ENCODE data around the gene RABGAP1. TPM values are rescaled to one million over a fixed set of nuclear protein-coding genes. Genes with fewer than 3 reads are reported as not detected.
A peak's percentile ranks its signal among the peaks of the same experiment; 100 is the strongest.
"Not testable (repeated sequence)": the region's sequence is repeated elsewhere in the genome, so short reads cannot be mapped to it uniquely, and the experiment has no call there.

RABGAP1 gene
- total RNA-seq, 1 experiment from 2014 or later, result 64.0 TPM

- Histone ChIP-seq H3K27me3 (replicated peaks; ENCODE audit: insufficient read depth, low read depth, low read length, poor library complexity) (no peaks in the 10 kb centered on the region), H3K4me3 (ENCODE audit: low read depth, low read length, poor library complexity, severe bottlenecking) (peak overlapping the region; percentile 77), H3K9me3 (ENCODE audit: low read depth, low read length, poor library complexity, severe bottlenecking) (no peaks in the 10 kb centered on the region), H3K27ac (ENCODE audit: low read depth, low read length, poor library complexity, severe bottlenecking) (peak overlapping the region; percentile 94), H3K4me1 (ENCODE audit: insufficient read depth, low read length, poor library complexity, severe bottlenecking) (peaks cover 21% of the 10 kb centered on the region), H3K36me3 (ENCODE audit: insufficient read depth, low read length, poor library complexity, severe bottlenecking) (no peaks in the 10 kb centered on the region)
- DNase-seq (ENCODE audit: low spot score), result no peak
- no TSS peak for BruUV-seq (replicated peaks)
- CTCF ChIA-PET, result no interaction called here
- no peak for TF ChIP-seq CTCF (conservative IDR thresholded peaks at IDR 0.05; ENCODE audit: low read depth, low read length)
- POLR2A ChIA-PET (ENCODE audit: low non-redundant PET), result no interaction called here
- intact Hi-C loops (cut with micrococcal nuclease; ENCODE audit: unreplicated experiment), result no loop called here
Observed at GRCh38 chr9:122904466-122904822, 36.4 kb upstream of the RABGAP1 start.

DNA sequence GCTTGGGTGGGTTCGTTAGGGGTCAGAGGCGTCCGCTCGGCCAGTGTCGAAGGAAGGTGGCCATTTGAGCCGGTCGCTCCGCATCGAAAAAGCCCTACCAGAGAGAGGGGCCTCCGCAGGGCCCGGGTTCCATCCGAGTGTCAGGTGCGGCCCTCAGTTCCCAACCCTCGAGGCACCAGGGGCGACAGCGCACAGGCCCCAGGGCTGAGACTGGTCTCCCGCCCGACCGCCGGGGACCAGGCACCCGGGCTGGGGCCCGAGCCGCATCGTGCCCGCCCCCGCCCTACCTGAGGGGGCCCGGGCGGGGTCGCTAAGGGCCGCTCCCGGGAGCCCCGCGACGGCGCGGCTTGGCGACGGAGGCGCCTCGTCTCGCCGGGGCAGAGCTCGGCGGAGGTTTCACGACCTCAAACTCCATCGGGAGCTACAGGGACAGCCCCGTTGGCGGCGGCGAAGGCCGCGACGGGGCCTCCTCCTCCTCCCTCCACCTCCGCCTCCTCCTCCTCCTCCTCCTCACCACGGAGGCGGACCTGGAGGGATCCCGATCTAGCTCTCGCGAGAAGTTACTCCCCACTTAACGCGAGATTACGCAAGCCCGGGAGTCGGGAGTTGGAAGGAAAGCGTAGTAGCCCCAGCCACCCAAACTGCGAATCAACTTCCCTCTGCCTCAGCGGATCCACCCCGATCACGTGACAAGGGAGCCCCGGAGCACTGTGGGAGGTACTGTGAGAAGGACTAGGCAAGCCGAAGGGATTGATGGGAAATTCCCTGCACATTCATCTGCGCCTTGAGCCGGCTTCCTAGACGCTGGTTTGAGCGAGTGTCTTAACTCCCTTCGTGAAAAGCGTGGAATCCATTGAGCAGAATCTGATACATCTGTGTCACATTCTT is 35.8 kb upstream of the RABGAP1 start, which contains the start of gene RC3H2:
Gene RC3H2 (minus strand): TSS at position 537 of the 888 bp plus-strand sequence. CDS start 7,850 bp downstream, outside the sequence.
- intact Hi-C loops (cut with micrococcal nuclease; ENCODE audit: unreplicated experiment), result no loop called here
- Histone ChIP-seq H3K4me1 (ENCODE audit: insufficient read depth, low read length, poor library complexity, severe bottlenecking) (peaks cover 16% of the 10 kb centered on the region), H3K27ac (ENCODE audit: low read depth, low read length, poor library complexity, severe bottlenecking) (peak within 1 kb of the TSS; percentile 94), H3K4me3 (ENCODE audit: low read depth, low read length, poor library complexity, severe bottlenecking) (peak within 1 kb of the TSS; percentile 77), H3K9me3 (ENCODE audit: low read depth, low read length, poor library complexity, severe bottlenecking) (no peaks in the 10 kb centered on the region), H3K36me3 (ENCODE audit: insufficient read depth, low read length, poor library complexity, severe bottlenecking) (no peaks in the 10 kb centered on the region), H3K27me3 (replicated peaks; ENCODE audit: insufficient read depth, low read depth, low read length, poor library complexity) (no peaks in the 10 kb centered on the region)
- peak; percentile 100 for DNase-seq (ENCODE audit: low spot score)
- ChIA-PET CTCF (no interaction called here), POLR2A (ENCODE audit: low non-redundant PET) (interaction anchor here (0.5 to 0.6 kb wide), 3 partner anchors 27 to 402 kb away, joined by 3 to 7 read pairs (median 3); no protein-coding TSS in a partner anchor)
- no peak for TF ChIP-seq EZH2 (IDR thresholded peaks at IDR 0.05; ENCODE audit: borderline replicate concordance, low read depth, low read length, poor library complexity, severe bottlenecking)
- no peak for TF ChIP-seq CTCF (conservative IDR thresholded peaks at IDR 0.05; ENCODE audit: low read depth, low read length)
- no TSS peak for BruUV-seq (replicated peaks)

- H3K4me1 ChIP-seq (ENCODE audit: insufficient read depth, low read length, poor library complexity, severe bottlenecking); H3K9me3 ChIP-seq (ENCODE audit: low read depth, low read length, poor library complexity, severe bottlenecking); intact Hi-C loops (cut with micrococcal nuclease; ENCODE audit: unreplicated experiment); H3K36me3 ChIP-seq (ENCODE audit: insufficient read depth, low read length, poor library complexity, severe bottlenecking); DNase-seq (ENCODE audit: low spot score); H3K27me3 ChIP-seq (replicated peaks; ENCODE audit: insufficient read depth, low read depth, low read length, poor library complexity); CTCF ChIA-PET; H3K4me3 ChIP-seq (ENCODE audit: low read depth, low read length, poor library complexity, severe bottlenecking); POLR2A ChIA-PET (ENCODE audit: low non-redundant PET); H3K27ac ChIP-seq (ENCODE audit: low read depth, low read length, poor library complexity, severe bottlenecking); BruUV-seq (replicated peaks): not testable (repeated sequence)
Observed at GRCh38 chr9:122906122-122906521, 34.7 kb upstream of the RABGAP1 start.

Data from A673 (cell line).